ENCODE data around the gene SLC28A1.

SLC28A1 gene

GRCh38 chr15:84847382-84847781 lies 37.1 kb upstream of the SLC28A1 start:
- no peaks in the 10 kb centered on the region for H3K36me3 ChIP-seq (replicated peaks)
- no peak for DNase-seq
- in situ Hi-C loops (cut with HindIII; ENCODE audit: low pct_ligation_motif_present, low sequenced_read_pairs) = no loop called here
- no peak overlapping the region for H3K27ac ChIP-seq
- H3K4me3 ChIP-seq (ENCODE audit: low read depth, low read length) = no peak overlapping the region
- no peak for TF ChIP-seq CTCF (IDR thresholded peaks at IDR 0.05; ENCODE audit: low read depth, low read length, missing control alignments)
- no peaks in the 10 kb centered on the region for H3K27me3 ChIP-seq (replicated peaks)

- H3K27me3 ChIP-seq (replicated peaks) = no peaks in the 10 kb centered on the region
- H3K4me3 ChIP-seq (ENCODE audit: low read depth, low read length) = no peak overlapping the region
- H3K36me3 ChIP-seq (replicated peaks) = no peaks in the 10 kb centered on the region
- DNase-seq = no peak
- no peak for TF ChIP-seq CTCF (IDR thresholded peaks at IDR 0.05; ENCODE audit: low read depth, low read length, missing control alignments)
- H3K27ac ChIP-seq = no peak overlapping the region
- in situ Hi-C loops (cut with HindIII; ENCODE audit: low pct_ligation_motif_present, low sequenced_read_pairs) = no loop called here
These were observed 32.2 kb upstream of the SLC28A1 start for GRCh38 chr15:84852212-84852611.

GRCh38 chr15:84855136-84855535 lies 29.3 kb upstream of the SLC28A1 start:
- no peak overlapping the region for H3K4me3 ChIP-seq (ENCODE audit: low read depth, low read length)
- H3K27me3 ChIP-seq (replicated peaks) = no peaks in the 10 kb centered on the region
- no peaks in the 10 kb centered on the region for H3K36me3 ChIP-seq (replicated peaks)
- DNase-seq = no peak
- TF ChIP-seq CTCF (IDR thresholded peaks at IDR 0.05; ENCODE audit: low read depth, low read length, missing control alignments) = no peak
- no peak overlapping the region for H3K27ac ChIP-seq
- in situ Hi-C loops (cut with HindIII; ENCODE audit: low pct_ligation_motif_present, low sequenced_read_pairs) = no loop called here

GRCh38 chr15:84855765-84856164 lies 28.7 kb upstream of the SLC28A1 start:
- no peaks in the 10 kb centered on the region for H3K36me3 ChIP-seq (replicated peaks)
- H3K27ac ChIP-seq = no peak overlapping the region
- no peak overlapping the region for H3K4me3 ChIP-seq (ENCODE audit: low read depth, low read length)
- no peak for DNase-seq
- H3K27me3 ChIP-seq (replicated peaks) = no peaks in the 10 kb centered on the region
- in situ Hi-C loops (cut with HindIII; ENCODE audit: low pct_ligation_motif_present, low sequenced_read_pairs) = no loop called here
- TF ChIP-seq CTCF (IDR thresholded peaks at IDR 0.05; ENCODE audit: low read depth, low read length, missing control alignments) = no peak

- no peak for TF ChIP-seq CTCF (IDR thresholded peaks at IDR 0.05; ENCODE audit: low read depth, low read length, missing control alignments)
- in situ Hi-C loops (cut with HindIII; ENCODE audit: low pct_ligation_motif_present, low sequenced_read_pairs) = no loop called here
- Histone ChIP-seq H3K27ac (no peak overlapping the region), H3K36me3 (replicated peaks) (no peaks in the 10 kb centered on the region), H3K27me3 (replicated peaks) (no peaks in the 10 kb centered on the region), H3K4me3 (ENCODE audit: low read depth, low read length) (no peak overlapping the region)
- DNase-seq = no peak
These were observed 27.6 kb upstream of the SLC28A1 start for GRCh38 chr15:84856731-84857417.

- H3K4me3 ChIP-seq (ENCODE audit: low read depth, low read length) = no peak overlapping the region
- in situ Hi-C loops (cut with HindIII; ENCODE audit: low pct_ligation_motif_present, low sequenced_read_pairs) = no loop called here
- no peak for TF ChIP-seq CTCF (IDR thresholded peaks at IDR 0.05; ENCODE audit: low read depth, low read length, missing control alignments)
- no peaks in the 10 kb centered on the region for H3K27me3 ChIP-seq (replicated peaks)
- H3K27ac ChIP-seq = no peak overlapping the region
- no peaks in the 10 kb centered on the region for H3K36me3 ChIP-seq (replicated peaks)
- no peak for DNase-seq
These were observed 27.0 kb upstream of the SLC28A1 start for GRCh38 chr15:84857418-84858004.
